Kidney (tissue), 14 donors: ENCODE data around the gene LATS2. TPM values are rescaled to one million over a fixed set of nuclear protein-coding genes. Genes with fewer than 3 reads are reported as not detected.

Experiments
- DNase-seq, 5 donors: peaks; one replicate each; pipeline ENCODE4 v3.0.0-alpha.2; 2013 to 2020
- FAIRE-seq: peaks from 2 replicates; lab custom pipeline; 2012; peaks lifted over from hg19 to GRCh38; lab: Jason Lieb, UNC
- H3K27ac ChIP-seq, 2 donors: one replicate each; pipeline ENCODE4 v1.7.0; 2013; ENCODE audit warnings: low read depth in 2 of 2, low read length in 2 of 2, inconsistent platforms in 1 of 2
- H3K27me3 ChIP-seq: one replicate; pipeline ENCODE4 v1.7.1; 2013; ENCODE audit warnings: low read length, inconsistent platforms; ENCODE audit not compliant: control insufficient read depth, insufficient read depth
- H3K36me3 ChIP-seq, 3 donors: one replicate each; pipeline versions ENCODE4 v1.7.0 to v1.7.1; 2013; ENCODE audit warnings: low read length in 3 of 3, control low read depth in 1 of 3, inconsistent platforms in 1 of 3; ENCODE audit not compliant: insufficient read depth in 3 of 3, control insufficient read depth in 2 of 3
- H3K4me1 ChIP-seq, 3 donors: one replicate each; pipeline versions ENCODE4 v1.7.0 to v1.7.1; 2013; ENCODE audit warnings: low read length in 3 of 3, inconsistent platforms in 1 of 3, low read depth in 1 of 3; ENCODE audit not compliant: control insufficient read depth in 2 of 3, insufficient read depth in 2 of 3
- H3K4me3 ChIP-seq, 3 donors: one replicate each; pipeline versions ENCODE4 v1.7.0 to v1.8.1; 2013; ENCODE audit warnings: low read length in 3 of 3, control low read depth in 1 of 3, inconsistent platforms in 1 of 3
- H3K9ac ChIP-seq, 3 donors: one replicate each; pipeline versions ENCODE4 v1.7.0 to v1.7.1; 2013; ENCODE audit warnings: low read length in 3 of 3, control low read depth in 1 of 3, inconsistent platforms in 1 of 3
- H3K9me3 ChIP-seq, 3 donors: one replicate each; pipeline versions ENCODE4 v1.7.0 to v1.7.1; 2013; ENCODE audit warnings: low read length in 3 of 3, control low read depth in 1 of 3, inconsistent platforms in 1 of 3; ENCODE audit not compliant: control insufficient read depth in 2 of 3, insufficient read depth in 1 of 3
- intact Hi-C: fragments of 100-400 bp; cut with DNase I; formaldehyde crosslinking; loops from one replicate; pipeline ENCODE4 v1.11.1; 2022
- polyA plus RNA-seq: library from polyadenylated mRNA; stranded (reverse); fragments of 350-450 nt; fragmentation: Illumina TruSeq; extraction: RNeasy Lipid Tissue Mini Kit (QIAGEN cat#74804); gene quantifications from one replicate; pipeline ENCODE4 v1.2.3, GENCODE V29; 2014; ENCODE audit warnings: low read depth, low replicate concordance; ENCODE audit not compliant: insufficient read depth
- total RNA-seq: library from RNA; stranded (reverse); fragmentation: NEBNext Ultra II Directional; extraction: Animal tissue kit (Norgen Biotek cat#: 25700); gene quantifications from one replicate; pipeline ENCODE4 v1.2.1, GENCODE V29; 2021
- TF ChIP-seq, protein P1 (sequence below): IDR thresholded peaks from 3 replicates; pipeline ENCODE4 v1.5.1; 2012; ENCODE audit warnings: mild to moderate bottlenecking, moderate library complexity, borderline replicate concordance; ENCODE audit not compliant: insufficient read depth; ENCODE audit errors: extremely low read depth
- donor health status: control.
- donor health status: control.
- donor health status: control.
- donor health status: control.
- donor health status: control.
- donor health status: DM: yes; HTN: yes; CAD: no.
- donor health status: Normal renal cell carcinoma (clear cell type).

Gene LATS2
- total and polyA plus RNA-seq, 2 donors from 2014 or later, result 5.5 to 26.3 TPM

GRCh38 chr13:21006141-21007005 is 55.0 kb downstream of the LATS2 start:
- Histone ChIP-seq H3K9ac (no peak overlapping the region), H3K4me1 (peaks cover 0 to 25% (median 20%) of the 10 kb centered on the region in 3 donors), H3K9me3 (peaks cover 0 to 2% (median 0%) of the 10 kb centered on the region in 3 donors), H3K27me3 (no peaks in the 10 kb centered on the region), H3K4me3 (no peak overlapping the region), H3K27ac (no peak overlapping the region), H3K36me3 (peaks cover 0 to 2% (median 0%) of the 10 kb centered on the region in 3 donors)
- DNase-seq, result peak in 1 of 5 donors; percentile 16
- intact Hi-C loops, result no loop called here
- TF ChIP-seq, protein P1, sequence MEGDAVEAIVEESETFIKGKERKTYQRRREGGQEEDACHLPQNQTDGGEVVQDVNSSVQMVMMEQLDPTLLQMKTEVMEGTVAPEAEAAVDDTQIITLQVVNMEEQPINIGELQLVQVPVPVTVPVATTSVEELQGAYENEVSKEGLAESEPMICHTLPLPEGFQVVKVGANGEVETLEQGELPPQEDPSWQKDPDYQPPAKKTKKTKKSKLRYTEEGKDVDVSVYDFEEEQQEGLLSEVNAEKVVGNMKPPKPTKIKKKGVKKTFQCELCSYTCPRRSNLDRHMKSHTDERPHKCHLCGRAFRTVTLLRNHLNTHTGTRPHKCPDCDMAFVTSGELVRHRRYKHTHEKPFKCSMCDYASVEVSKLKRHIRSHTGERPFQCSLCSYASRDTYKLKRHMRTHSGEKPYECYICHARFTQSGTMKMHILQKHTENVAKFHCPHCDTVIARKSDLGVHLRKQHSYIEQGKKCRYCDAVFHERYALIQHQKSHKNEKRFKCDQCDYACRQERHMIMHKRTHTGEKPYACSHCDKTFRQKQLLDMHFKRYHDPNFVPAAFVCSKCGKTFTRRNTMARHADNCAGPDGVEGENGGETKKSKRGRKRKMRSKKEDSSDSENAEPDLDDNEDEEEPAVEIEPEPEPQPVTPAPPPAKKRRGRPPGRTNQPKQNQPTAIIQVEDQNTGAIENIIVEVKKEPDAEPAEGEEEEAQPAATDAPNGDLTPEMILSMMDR, result no peak
- FAIRE-seq, result no peak

DNA sequence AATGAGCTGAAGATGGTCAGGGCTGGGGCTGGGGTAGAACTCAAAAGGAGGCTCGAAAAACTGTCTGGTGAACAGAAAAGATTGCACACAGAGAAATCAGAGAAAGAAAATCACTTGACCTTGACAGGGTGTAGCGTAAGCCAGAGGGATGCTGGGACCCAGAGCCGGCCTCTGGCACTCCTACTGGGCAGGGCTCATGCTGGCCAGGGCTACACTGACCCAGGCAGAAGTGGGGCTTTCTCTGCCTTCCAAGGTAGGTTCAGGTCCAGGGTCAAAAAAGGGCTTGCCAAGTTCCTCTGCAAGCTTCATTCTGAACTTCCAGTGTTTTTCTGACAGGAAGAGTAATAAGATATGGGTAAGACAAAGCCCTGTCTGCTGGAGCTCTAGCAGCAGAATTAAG is 56.2 kb downstream of the LATS2 start:
- TF ChIP-seq, protein P1, result no peak
- Histone ChIP-seq H3K4me1 (peaks cover 0 to 17% (median 12%) of the 10 kb centered on the region in 3 donors), H3K9ac (no peak overlapping the region), H3K9me3 (peaks cover 0 to 5% (median 0%) of the 10 kb centered on the region in 3 donors), H3K4me3 (no peak overlapping the region), H3K36me3 (peaks cover 0 to 7% (median 0%) of the 10 kb centered on the region in 3 donors), H3K27me3 (no peaks in the 10 kb centered on the region), H3K27ac (no peak overlapping the region)
- peak in 1 of 5 donors; percentile 16 for DNase-seq
- FAIRE-seq, result no peak
- intact Hi-C loops, result no loop called here

DNA sequence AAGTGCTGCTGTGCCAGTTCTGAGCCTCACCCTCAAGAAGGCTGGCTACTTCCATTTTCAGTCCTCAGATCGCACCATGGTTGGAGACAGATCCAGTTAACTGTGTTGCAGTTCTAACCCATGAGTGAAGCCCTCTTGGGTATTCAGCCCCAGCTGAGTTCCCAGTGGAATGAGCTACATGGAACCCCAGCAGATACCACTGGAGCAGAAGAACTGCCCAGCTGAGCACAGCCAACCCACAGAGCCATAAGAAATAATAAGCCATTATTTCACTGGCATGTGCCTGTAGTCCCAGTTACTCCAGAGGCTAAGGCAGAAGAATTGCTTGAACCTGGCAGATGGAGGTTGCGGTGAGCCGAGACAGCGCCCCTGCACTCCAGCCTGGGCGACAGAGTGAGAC is 59.9 kb downstream of the LATS2 start:
- FAIRE-seq, result no peak
- Histone ChIP-seq H3K9ac (no peak overlapping the region), H3K27ac (no peak overlapping the region), H3K4me3 (no peak overlapping the region), H3K4me1 (peaks cover 0 to 16% (median 13%) of the 10 kb centered on the region in 3 donors), H3K27me3 (no peaks in the 10 kb centered on the region), H3K36me3 (peaks cover 0 to 7% (median 0%) of the 10 kb centered on the region in 3 donors), H3K9me3 (peaks cover 0 to 5% (median 0%) of the 10 kb centered on the region in 3 donors)
- TF ChIP-seq, protein P1, result no peak
- DNase-seq, result peak in 1 of 5 donors; percentile 18
- intact Hi-C loops, result no loop called here
